ENCODE results near the gene ARMC2.

GRCh38 chr6:108987156-108987555 is 138.9 kb downstream of the ARMC2 start:
- no peak for TF ChIP-seq CTCF (IDR thresholded peaks at IDR 0.05)
- no peak for TF ChIP-seq EP300 (IDR thresholded peaks at IDR 0.05)
- no peak for TF ChIP-seq POLR2AphosphoS5 (IDR thresholded peaks at IDR 0.05)
- no peak for TF ChIP-seq POLR2A (IDR thresholded peaks at IDR 0.05)
